ENCODE measurements around the gene NFATC2IP. TPM values are rescaled to one million over a fixed set of nuclear protein-coding genes. Genes with fewer than 3 reads are reported as not detected.

The NFATC2IP gene
- total RNA-seq, 1 donor from 2014 or later = 38.4 TPM

GRCh38 chr16:28933171-28933570, 17.6 kb upstream of the NFATC2IP start:
- no peak for TF ChIP-seq CTCF (IDR thresholded peaks at IDR 0.05)
- no peak for ATAC-seq
- no peak overlapping the region for H3K27ac ChIP-seq
- H3K27me3 ChIP-seq (ENCODE audit: low read depth) = no peaks in the 10 kb centered on the region
- H3K36me3 ChIP-seq = no peaks in the 10 kb centered on the region
- DNase-seq = no peak
- intact Hi-C loops (cut with DNase I) = no loop called here
- no peak overlapping the region for H3K4me3 ChIP-seq
- H3K9me3 ChIP-seq = no peaks in the 10 kb centered on the region
- peaks cover 7% of the 10 kb centered on the region for H3K4me1 ChIP-seq

DNA sequence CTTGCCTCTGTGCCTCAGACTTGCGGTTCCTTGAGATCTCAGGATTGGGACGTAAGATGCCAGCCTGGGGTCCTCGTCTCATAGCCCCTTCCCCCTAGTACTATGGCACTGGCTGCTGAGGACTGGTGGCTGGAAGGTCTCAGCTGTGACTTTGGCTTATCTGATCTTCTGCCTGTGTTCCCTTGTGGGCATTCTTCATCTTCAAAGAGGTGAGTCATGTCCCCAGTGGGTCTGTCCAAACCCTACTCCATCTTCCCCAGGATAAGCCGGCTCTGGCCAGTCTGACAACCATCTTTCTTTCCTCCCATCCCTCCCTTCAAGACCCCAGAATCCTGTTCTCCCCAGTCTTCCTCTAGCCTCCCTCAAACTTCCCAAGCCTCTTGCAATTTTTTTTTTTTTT, 15.4 kb upstream of the NFATC2IP start:
- Histone ChIP-seq H3K4me3 (no peak overlapping the region), H3K27me3 (ENCODE audit: low read depth) (no peaks in the 10 kb centered on the region), H3K27ac (no peak overlapping the region), H3K9me3 (no peaks in the 10 kb centered on the region), H3K4me1 (peaks cover 7% of the 10 kb centered on the region), H3K36me3 (no peaks in the 10 kb centered on the region)
- intact Hi-C loops (cut with DNase I) = no loop called here
- ATAC-seq (no peak), DNase-seq (no peak)
- no peak for TF ChIP-seq CTCF (IDR thresholded peaks at IDR 0.05)

- ATAC-seq (peak; percentile 98), DNase-seq (peak; percentile 90)
- no peaks in the 10 kb centered on the region for H3K36me3 ChIP-seq
- H3K27me3 ChIP-seq (ENCODE audit: low read depth) = no peaks in the 10 kb centered on the region
- peaks cover 7% of the 10 kb centered on the region for H3K4me1 ChIP-seq
- intact Hi-C loops (cut with DNase I) = no loop called here
- H3K9me3 ChIP-seq = no peaks in the 10 kb centered on the region
- H3K27ac ChIP-seq = no peak overlapping the region
- no peak for TF ChIP-seq CTCF (IDR thresholded peaks at IDR 0.05)
- peak overlapping the region; percentile 39 for H3K4me3 ChIP-seq
These were observed 14.6 kb upstream of the NFATC2IP start for GRCh38 chr16:28935924-28936783.

DNA sequence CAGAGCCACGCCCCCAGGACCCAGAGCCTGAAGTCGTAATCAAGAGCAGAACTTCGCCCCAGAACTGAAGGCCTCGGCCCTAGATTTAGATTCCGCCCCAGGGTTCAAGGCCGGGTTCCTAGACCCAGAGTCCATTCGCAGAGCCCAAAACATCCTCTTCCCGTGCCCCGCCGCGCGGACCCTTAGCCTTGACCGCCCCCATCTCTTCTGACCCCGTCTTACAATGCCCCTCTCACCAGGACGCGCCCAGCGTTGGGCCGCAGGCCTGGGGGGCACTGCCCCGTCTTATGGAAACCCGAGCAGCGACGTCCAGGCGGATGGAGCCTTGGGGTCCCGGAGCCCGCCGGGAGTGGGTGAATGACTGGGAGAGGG, 14.0 kb upstream of the NFATC2IP start:
- Histone ChIP-seq H3K27ac (no peak overlapping the region), H3K9me3 (no peaks in the 10 kb centered on the region), H3K27me3 (ENCODE audit: low read depth) (no peaks in the 10 kb centered on the region), H3K4me1 (peaks cover 7% of the 10 kb centered on the region), H3K4me3 (peak overlapping the region; percentile 39), H3K36me3 (no peaks in the 10 kb centered on the region)
- no peak for ATAC-seq
- intact Hi-C loops (cut with DNase I) = no loop called here
- TF ChIP-seq CTCF (IDR thresholded peaks at IDR 0.05) = no peak
- peak; percentile 49 for DNase-seq

DNA sequence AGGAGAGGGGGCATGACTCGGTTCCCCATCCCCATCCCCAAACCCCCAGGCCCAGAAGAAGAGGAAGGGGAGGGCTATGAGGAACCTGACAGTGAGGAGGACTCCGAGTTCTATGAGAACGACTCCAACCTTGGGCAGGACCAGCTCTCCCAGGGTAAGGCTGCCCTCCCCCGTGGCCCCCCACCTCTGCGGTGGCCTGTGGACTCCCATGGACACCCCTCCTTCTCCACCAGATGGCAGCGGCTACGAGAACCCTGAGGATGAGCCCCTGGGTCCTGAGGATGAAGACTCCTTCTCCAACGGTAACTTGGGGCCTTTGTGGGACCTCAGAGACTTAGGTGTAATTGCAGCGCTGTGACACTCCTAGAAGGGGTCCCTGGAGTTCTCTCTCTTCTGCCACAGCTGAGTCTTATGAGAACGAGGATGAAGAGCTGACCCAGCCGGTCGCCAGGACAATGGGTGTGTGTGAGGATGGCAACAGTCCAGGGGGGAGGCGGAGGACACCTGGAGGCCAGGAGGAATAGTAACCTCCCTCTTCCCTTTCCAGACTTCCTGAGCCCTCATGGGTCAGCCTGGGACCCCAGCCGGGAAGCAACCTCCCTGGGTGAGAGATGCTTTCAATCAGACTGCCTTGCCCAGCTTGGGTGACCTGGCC, 13.4 kb upstream of the NFATC2IP start:
- intact Hi-C loops (cut with DNase I) = no loop called here
- H3K9me3 ChIP-seq = no peaks in the 10 kb centered on the region
- H3K27me3 ChIP-seq (ENCODE audit: low read depth) = no peaks in the 10 kb centered on the region
- TF ChIP-seq CTCF (IDR thresholded peaks at IDR 0.05) = no peak
- no peak overlapping the region for H3K4me3 ChIP-seq
- H3K36me3 ChIP-seq = no peaks in the 10 kb centered on the region
- H3K27ac ChIP-seq = no peak overlapping the region
- DNase-seq (no peak), ATAC-seq (peak in 1 of 2 donors; percentile 2)
- peaks cover 7% of the 10 kb centered on the region for H3K4me1 ChIP-seq

Data from lower lobe of right lung (tissue), 2 donors.